HG03064 (cell line): ENCODE data around the gene SLC35A1.

Source experiments
- ATAC-seq: cut with Tn5 transposase; IDR thresholded peaks from one replicate; pipeline ENCODE4 v1.9.1; 2021; ENCODE audit warnings: low read depth; ENCODE audit not compliant: unreplicated experiment

The SLC35A1 gene

DNA sequence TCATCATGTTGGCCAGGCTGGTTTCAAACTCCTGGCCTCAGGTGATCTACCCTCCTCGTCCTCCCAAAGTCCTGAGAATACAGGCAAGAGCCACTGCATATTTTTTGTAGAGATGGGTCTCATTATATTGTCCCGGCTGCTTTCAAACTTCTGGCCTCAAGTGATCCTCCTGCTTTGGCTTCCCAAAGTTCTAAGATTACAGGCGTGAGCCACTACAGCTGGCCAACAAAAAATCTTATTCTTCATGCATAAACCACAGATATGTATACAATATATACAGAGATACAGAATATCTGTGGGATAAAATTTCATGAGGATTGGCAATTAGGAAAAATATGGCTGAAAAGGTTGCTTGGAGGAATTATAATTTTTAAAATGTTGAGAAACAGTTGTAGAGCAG, 49.9 kb downstream of the SLC35A1 start:
- ATAC-seq, result no peak

DNA sequence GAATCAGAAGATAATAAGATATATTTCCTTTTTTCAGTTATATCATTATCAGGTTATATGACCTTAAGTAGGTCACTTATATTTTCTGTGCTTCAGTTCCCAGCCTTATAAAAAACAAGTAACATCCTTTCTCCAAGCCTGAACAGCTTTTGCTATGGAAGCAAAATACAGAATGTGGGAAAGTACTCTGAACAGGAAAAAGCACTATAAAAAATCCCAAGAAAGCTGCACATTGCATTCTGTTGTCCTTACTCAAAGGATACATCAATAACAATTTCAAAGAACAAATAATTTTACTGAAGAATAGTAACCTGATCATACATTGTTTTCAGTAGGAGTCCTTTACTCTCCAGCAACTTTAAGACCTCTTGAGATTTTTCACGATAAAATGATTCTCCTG, 56.4 kb downstream of the SLC35A1 start:
- no peak for ATAC-seq

DNA sequence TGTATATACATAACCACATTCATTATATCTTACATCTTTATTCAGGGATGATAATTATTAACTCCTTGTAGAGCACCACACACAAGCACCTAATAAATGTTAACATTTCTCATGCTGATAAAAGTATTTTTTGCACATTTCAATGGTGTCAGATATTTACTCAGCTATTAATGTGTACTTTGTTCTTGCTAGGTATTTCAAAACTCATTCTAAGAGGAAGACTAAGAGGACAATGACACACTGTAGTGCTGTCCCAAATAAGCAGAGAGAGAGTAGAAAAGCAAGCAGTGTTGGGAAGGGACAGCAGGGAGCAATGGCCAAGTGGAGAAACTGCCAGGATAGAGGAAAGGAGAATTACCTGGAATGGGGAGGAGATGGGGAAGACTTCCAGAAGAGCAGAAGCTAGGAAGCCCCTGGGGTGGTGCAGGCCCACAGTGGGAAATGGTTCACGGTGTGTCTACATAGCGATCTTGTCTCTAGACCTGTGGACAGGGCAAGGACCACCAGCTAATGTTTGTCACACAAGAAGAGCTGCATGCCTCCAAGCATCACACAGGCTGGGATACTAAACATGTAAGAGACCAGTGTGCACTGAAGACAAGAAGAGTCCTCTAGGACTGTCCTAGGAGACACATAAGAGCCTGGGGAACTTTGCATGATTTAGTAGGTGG, 61.7 kb downstream of the SLC35A1 start:
- ATAC-seq, result no peak

DNA sequence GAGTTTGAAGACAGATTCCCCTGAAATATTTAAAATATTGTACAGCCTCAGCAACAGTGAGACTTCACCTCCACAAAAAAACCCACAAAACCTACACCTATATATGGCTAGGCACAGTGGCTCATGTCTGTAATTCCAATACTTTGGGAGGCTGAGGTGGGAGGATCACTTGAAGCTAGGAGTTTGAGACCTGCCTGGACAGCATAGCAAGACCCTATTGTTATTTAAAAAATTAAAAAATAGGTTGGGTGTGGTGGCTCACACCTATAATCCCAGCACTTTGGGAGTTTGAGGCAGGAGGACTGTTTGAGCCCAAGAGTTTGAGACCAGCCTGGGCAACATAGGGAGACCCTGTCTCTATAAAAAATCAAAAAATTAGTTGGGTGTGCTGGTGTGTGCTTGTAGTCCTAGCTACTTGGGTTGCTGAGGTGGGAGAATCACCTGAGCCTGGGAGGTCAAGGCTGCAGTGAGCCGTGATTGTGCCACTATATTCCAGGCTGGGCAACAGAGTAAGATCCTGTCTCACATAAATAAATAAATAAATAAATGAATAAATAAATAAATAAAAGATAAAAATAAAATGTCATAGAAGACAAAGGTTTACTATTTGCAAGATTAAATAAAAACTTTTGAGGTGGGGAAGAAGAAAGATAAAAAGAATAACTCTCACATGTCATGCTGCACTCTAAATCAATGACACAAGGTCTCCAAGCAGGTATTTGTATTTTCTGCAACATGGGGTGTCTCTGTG, 65.9 kb downstream of the SLC35A1 start:
- no peak for ATAC-seq

DNA sequence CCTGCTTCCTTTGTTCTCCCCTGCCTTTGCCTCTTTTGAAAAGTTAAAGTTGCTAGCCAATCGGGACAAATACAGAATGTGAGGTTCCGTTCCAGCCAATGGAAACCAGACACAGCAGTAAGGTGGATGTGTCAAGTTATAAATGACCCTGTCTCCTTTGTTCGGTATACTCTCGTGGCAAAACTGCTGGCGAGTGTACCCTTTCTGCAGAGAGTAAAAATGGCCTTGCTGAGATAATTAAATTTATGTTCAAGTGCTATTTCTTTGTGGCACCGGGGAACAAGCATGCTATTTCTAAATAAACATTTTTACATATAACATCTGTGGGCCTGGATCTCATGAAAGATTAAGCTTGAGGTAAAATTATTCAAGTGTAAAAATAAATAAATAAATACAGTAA, 66.8 kb downstream of the SLC35A1 start:
- no peak for ATAC-seq

DNA sequence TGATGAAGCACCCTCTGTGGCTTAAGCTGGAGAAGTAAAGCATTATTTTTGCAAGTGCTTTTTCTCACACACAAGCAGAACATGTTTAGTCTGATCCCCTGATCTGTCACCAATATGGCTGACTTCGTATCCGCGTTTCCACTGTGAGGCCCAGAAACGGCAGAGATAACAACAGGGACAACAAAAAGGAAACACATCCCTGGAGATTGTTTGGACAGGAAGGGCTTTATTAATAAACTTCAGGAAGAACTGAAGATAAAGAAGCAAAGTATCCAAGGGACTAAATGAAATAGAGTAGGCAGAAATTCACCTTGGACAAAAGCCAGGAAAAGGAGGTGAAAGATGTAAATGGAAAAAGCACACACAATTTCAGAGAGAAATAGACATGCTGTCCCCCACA, 67.8 kb downstream of the SLC35A1 start:
- no peak for ATAC-seq

DNA sequence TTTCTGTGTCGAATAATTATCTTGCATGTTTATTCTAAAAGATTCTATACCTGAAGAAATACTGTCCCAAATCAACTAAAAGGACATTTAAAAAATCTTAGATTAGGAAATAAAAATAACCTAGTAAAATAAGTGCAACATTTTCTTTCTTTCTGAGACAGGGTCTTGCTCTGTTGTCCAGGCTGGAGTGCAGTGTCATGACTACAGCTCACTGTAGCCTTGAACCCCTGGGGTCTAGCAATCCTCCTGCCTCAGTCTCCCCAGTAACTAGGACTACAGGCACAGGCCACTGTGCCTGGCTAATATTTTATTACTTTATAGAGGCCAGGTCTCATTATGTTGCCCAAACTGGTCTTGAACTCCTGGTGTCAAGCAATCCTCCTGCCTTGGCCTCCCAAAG, 68.3 kb downstream of the SLC35A1 start:
- no peak for ATAC-seq

DNA sequence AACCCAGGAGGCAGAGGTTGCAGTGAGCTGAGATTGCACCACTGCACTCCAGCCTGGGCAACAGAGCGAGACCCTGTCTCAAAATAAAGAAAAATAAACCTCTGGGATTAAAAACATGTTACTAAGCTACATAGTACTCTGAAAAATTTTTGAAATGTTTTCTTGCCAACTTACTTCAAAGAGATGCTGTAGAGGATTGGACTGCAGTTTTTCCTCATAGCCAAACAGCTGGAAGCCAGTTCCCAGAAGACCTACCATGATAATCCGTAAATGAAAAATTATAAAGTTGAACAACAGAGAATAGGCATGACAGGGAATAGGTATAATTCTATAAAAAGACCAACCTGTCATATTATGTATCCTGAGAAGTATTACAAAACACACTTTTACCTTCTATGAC, 69.0 kb downstream of the SLC35A1 start:
- no peak for ATAC-seq

DNA sequence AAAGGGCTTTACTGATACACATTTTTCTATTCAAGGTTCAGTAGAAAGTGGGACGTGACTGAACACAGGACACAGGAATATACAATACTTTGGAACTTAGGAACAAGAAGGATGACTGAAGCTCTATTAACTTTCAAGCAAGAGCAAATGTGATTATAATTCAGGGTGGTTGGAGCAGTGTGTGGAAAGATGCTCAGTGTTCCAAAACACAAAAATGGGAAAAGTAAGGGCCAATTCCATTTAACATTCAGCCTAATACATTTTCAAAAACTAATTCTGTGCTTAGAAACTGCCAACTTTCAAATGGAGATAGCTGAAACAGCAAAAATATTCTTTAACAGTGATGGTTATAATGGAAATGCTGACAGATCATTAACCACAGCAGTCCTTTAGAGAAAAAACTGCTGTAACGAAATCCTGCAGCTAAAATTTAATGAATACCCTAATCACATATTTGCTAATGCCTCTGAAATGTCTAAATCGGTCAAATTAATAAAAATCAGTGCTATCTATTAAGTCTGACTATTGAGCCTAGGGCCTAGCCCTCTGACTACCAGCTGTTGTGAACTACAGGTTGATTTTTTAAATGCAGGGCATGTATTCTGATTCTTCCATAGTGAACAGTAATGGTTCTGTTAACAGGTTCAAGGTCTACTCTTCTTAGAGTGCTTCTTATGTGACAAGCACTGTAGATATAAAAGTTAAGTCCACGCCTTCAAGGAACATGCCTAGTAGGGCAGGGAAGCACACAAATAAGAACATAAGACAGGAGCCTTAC, 71.1 kb downstream of the SLC35A1 start:
- ATAC-seq, result no peak

DNA sequence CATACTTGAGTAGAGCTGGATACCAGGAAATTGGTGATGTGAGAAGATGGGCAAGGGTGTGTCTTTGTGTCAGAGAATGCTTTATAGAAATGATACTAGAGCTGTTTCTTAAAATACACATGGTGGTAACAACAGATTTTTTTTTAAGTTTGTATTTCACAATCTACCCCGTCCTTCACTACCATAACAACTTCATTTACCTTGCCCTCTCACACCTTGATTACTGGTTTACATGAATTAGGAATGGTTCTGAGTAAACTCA, 71.6 kb downstream of the SLC35A1 start:
- ATAC-seq, result no peak

DNA sequence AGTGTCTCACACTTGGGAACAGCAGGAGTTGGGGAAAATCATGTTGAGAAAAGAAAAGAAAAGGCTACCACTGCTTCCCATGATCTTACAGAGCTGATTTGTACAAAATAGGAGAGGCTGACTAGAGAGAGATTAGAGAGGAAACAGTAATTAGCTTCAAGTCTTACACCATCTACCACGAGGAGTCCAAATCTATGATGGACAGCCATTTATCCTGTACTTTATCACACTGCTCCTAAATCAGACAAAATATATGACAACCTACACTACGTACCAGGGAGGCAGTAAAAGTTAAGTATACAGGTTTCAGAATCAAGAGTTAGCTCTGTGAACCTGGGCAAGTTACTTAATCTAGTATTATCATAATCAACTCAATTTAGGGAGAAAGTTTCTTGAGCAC, 79.0 kb downstream of the SLC35A1 start:
- no peak for ATAC-seq

DNA sequence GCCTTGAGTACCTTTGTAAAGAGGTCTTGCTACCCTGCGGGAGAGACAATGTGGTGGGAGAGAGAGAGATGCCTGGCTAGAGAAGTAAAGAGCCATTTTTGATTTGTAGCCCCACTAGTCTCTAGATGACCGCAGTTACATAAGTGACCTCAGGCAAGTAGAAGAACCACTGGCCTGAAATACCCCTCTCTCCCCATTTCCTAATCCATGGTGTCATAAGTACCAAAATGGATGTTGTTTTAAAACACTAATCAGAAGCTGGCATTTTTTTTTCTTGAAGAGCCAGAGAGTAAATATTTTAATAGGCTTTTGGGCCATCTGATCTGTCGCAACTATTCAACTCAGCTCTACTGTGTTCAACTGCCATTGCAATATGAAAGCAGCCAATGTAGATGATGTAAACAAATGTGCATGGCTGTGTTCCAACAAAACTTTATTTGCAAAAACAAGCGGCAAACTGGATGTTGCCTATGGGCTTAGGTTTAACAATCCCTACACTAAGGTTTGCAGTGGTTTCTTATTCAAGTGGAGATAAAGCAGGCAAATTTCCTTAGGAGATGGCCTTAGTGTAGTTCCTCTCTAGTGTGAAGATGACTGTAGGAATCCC, 80.5 kb downstream of the SLC35A1 start:
- no peak for ATAC-seq

DNA sequence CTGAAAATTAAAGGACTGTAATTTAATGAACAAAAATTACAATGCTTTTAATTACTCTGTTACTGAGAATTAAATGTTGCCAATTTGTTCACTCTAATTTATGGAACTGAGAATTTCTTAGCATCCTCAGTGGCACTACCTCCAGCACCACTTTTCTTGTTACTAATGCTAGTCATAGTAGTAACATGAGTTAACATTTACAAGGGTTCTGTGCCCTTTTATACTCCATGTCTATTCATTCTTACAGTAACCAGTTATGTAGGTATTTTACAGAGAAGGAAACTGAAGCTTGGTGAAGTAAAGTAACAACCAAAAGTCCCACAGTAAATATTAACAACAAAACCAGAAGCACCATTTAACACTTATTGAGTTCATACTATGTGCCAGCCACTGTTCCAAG, 82.7 kb downstream of the SLC35A1 start:
- ATAC-seq, result no peak

DNA sequence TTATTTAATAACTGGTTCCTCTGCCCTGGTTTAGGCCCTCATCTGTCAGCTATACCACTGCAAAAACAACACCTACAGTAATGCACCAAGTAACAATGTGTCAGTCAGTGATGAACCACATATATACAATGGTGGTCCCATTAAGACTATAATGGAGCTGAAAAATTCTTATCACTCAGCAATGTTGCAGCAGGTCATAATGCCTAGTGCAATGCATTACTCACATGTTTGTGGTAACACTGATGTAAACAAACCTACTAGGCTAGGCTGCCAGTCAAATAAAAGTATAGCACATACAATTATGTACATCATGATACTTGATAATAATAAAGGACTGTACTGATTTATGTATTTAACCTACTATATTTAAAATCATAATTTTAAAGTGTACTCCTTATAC, 85.7 kb downstream of the SLC35A1 start:
- ATAC-seq, result no peak

DNA sequence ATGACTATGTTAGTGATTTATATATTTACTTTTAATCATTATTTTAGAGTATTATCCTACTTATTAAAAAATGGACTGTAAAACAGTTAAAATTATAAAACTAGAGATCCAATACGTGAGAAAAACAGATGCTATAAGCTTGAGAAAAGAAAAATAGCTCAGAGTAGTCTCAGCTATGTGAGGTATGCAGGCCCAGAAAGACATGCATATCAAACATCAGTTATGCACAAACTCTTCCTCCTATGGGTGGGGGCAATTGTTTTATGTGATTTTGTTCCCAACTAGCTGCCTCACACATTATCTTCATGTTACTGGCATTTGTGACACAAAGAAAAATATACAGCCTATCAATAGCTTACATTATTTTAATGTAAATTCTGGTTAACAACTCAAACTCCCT, 88.2 kb downstream of the SLC35A1 start:
- ATAC-seq, result no peak
